Measurements from ENCODE around the gene GABBR2.

GABBR2 gene

DNA sequence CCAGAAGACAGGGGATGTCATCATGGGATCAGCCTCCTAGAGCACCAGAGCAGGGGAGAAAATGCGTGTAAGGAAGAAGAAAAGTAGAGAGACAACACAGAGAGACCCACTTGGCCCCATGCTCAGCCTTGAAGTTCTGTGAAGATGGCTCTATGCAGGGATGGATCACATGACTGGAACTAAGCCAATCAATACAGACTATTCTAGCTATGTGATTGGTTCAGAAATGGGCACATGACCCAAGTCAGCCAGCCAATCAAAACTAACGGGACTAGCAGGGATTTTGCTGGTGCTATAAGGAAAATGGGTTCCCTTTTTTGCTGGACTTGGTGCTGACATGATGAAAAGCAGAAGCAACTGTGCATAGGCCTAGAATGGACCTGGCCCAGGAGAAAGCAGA is 280.3 kb downstream of the GABBR2 start:
- DNase-seq = no peak
- Histone ChIP-seq H3K36me3 (replicated peaks; ENCODE audit: insufficient read depth, low read length) (no peaks in the 10 kb centered on the region), H3K27me3 (replicated peaks; ENCODE audit: insufficient read depth, low read length) (no peaks in the 10 kb centered on the region), H3K9me3 (replicated peaks; ENCODE audit: insufficient read depth, low read length) (no peaks in the 10 kb centered on the region), H3F3A (ENCODE audit: insufficient read depth, low read length) (no peaks in the 10 kb centered on the region), H3K4me2 (ENCODE audit: low read depth, low read length) (no peak overlapping the region), H3K4me3 (ENCODE audit: low read length) (no peak overlapping the region), H3K9ac (ENCODE audit: low read length) (no peak overlapping the region), H3K79me2 (ENCODE audit: low read length) (no peaks in the 10 kb centered on the region), H3K9me2 (replicated peaks; ENCODE audit: insufficient read depth, low read length) (no peaks in the 10 kb centered on the region), H3K4me1 (ENCODE audit: low read length) (no peaks in the 10 kb centered on the region), H3K27ac (ENCODE audit: low read length) (no peak overlapping the region), H4K20me1 (ENCODE audit: insufficient read depth, low read length) (no peaks in the 10 kb centered on the region), H2AFZ (ENCODE audit: low read length) (no peak overlapping the region)
- TF ChIP-seq EZH2 (optimal IDR thresholded peaks at IDR 0.05; ENCODE audit: low read depth, low read length) (no peak), EZH2phosphoT487 (IDR thresholded peaks at IDR 0.05; ENCODE audit: low read length) (no peak)
- TF ChIP-seq, protein P1, sequence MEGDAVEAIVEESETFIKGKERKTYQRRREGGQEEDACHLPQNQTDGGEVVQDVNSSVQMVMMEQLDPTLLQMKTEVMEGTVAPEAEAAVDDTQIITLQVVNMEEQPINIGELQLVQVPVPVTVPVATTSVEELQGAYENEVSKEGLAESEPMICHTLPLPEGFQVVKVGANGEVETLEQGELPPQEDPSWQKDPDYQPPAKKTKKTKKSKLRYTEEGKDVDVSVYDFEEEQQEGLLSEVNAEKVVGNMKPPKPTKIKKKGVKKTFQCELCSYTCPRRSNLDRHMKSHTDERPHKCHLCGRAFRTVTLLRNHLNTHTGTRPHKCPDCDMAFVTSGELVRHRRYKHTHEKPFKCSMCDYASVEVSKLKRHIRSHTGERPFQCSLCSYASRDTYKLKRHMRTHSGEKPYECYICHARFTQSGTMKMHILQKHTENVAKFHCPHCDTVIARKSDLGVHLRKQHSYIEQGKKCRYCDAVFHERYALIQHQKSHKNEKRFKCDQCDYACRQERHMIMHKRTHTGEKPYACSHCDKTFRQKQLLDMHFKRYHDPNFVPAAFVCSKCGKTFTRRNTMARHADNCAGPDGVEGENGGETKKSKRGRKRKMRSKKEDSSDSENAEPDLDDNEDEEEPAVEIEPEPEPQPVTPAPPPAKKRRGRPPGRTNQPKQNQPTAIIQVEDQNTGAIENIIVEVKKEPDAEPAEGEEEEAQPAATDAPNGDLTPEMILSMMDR (IDR thresholded peaks at IDR 0.05; ENCODE audit: low read length) = no peak

DNA sequence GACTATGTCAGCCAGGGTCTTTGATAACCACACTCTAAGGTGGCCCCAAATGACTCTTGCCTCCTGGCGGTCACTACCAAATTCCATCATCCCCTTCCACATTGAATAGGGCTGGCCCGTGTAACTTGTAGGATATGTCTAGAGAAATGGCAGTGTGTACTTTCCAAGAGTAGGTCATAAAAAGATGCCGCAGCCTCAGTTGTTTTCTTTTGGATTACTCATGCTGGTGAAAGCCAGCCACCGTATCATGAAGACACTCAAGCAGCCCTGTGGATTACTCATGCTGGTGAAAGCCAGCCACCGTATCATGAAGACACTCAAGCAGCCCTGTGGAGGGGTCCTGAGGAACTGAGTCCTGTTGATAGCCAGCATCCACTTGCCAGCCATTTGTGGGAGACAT is 281.2 kb downstream of the GABBR2 start:
- Histone ChIP-seq H3K4me3 (ENCODE audit: low read length) (no peak overlapping the region), H3K4me1 (ENCODE audit: low read length) (no peaks in the 10 kb centered on the region), H3K36me3 (replicated peaks; ENCODE audit: insufficient read depth, low read length) (no peaks in the 10 kb centered on the region), H3K9me2 (replicated peaks; ENCODE audit: insufficient read depth, low read length) (no peaks in the 10 kb centered on the region), H3K79me2 (ENCODE audit: low read length) (no peaks in the 10 kb centered on the region), H3K9ac (ENCODE audit: low read length) (no peak overlapping the region), H3K27ac (ENCODE audit: low read length) (no peak overlapping the region), H3K4me2 (ENCODE audit: low read depth, low read length) (no peak overlapping the region), H4K20me1 (ENCODE audit: insufficient read depth, low read length) (no peaks in the 10 kb centered on the region), H3K27me3 (replicated peaks; ENCODE audit: insufficient read depth, low read length) (no peaks in the 10 kb centered on the region), H2AFZ (ENCODE audit: low read length) (no peak overlapping the region), H3F3A (ENCODE audit: insufficient read depth, low read length) (no peaks in the 10 kb centered on the region), H3K9me3 (replicated peaks; ENCODE audit: insufficient read depth, low read length) (no peaks in the 10 kb centered on the region)
- TF ChIP-seq, protein P1 (IDR thresholded peaks at IDR 0.05; ENCODE audit: low read length) = no peak
- no peak for TF ChIP-seq EZH2 (optimal IDR thresholded peaks at IDR 0.05; ENCODE audit: low read depth, low read length)
- no peak for TF ChIP-seq EZH2phosphoT487 (IDR thresholded peaks at IDR 0.05; ENCODE audit: low read length)
- DNase-seq = no peak

DNA sequence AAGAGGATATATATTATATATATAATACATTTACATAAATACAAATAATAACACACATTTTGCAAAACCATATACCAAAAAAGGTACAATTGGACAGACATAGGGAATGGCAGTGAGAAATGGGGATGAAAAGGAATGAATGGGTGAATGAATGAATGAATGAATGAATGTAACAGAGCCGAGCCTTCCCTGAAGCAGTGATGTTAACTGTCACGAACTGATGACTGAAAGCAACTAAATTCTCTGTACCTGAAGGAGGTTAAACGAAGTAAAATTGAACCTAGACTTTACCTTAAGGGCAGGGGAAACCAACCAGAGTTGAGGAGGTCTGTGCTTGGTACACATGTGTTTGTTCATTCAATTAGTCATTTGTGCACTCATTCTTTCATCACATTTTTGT is 283.7 kb downstream of the GABBR2 start:
- DNase-seq = no peak
- no peaks in the 10 kb centered on the region for H3K9me3 ChIP-seq (replicated peaks; ENCODE audit: insufficient read depth, low read length)
- H3K4me1 ChIP-seq (ENCODE audit: low read length) = no peaks in the 10 kb centered on the region
- no peaks in the 10 kb centered on the region for H3K79me2 ChIP-seq (ENCODE audit: low read length)
- H3K4me2 ChIP-seq (ENCODE audit: low read depth, low read length) = no peak overlapping the region
- H3K36me3 ChIP-seq (replicated peaks; ENCODE audit: insufficient read depth, low read length) = no peaks in the 10 kb centered on the region
- H3K27ac ChIP-seq (ENCODE audit: low read length) = no peak overlapping the region
- no peak overlapping the region for H2AFZ ChIP-seq (ENCODE audit: low read length)
- no peaks in the 10 kb centered on the region for H3F3A ChIP-seq (ENCODE audit: insufficient read depth, low read length)
- H4K20me1 ChIP-seq (ENCODE audit: insufficient read depth, low read length) = no peaks in the 10 kb centered on the region
- no peaks in the 10 kb centered on the region for H3K9me2 ChIP-seq (replicated peaks; ENCODE audit: insufficient read depth, low read length)
- no peak overlapping the region for H3K4me3 ChIP-seq (ENCODE audit: low read length)
- no peak overlapping the region for H3K9ac ChIP-seq (ENCODE audit: low read length)
- TF ChIP-seq, protein P1 (IDR thresholded peaks at IDR 0.05; ENCODE audit: low read length) = no peak
- no peak for TF ChIP-seq EZH2 (optimal IDR thresholded peaks at IDR 0.05; ENCODE audit: low read depth, low read length)
- no peak for TF ChIP-seq EZH2phosphoT487 (IDR thresholded peaks at IDR 0.05; ENCODE audit: low read length)
- H3K27me3 ChIP-seq (replicated peaks; ENCODE audit: insufficient read depth, low read length) = no peaks in the 10 kb centered on the region

All from MM.1S (cell line).